GM10266 (cell line): Measurements from ENCODE around the gene FBXL2.
"Not testable (repeated sequence)": the region's sequence is repeated elsewhere in the genome, so short reads cannot be mapped to it uniquely, and the experiment has no call there.

Source experiments
- DNase-seq: peaks from one replicate; pipeline ENCODE4 v3.0.0; 2012; ENCODE audit errors: extremely low spot score
- CTCF ChIP-seq: IDR thresholded peaks from 2 replicates; pipeline ENCODE4 v1.5.1; 2012; ENCODE audit warnings: mild to moderate bottlenecking, low read depth; ENCODE audit not compliant: control insufficient read depth, insufficient read depth; ENCODE audit errors: missing control alignments

Gene FBXL2

GRCh38 chr3:33426630-33427317, 149.5 kb downstream of the FBXL2 start:
- DNase-seq, result no peak
- TF ChIP-seq CTCF, result no peak

- no peak for TF ChIP-seq CTCF
- DNase-seq, result no peak
Measured at GRCh38 chr3:33428734-33429133, 151.5 kb downstream of the FBXL2 start.

GRCh38 chr3:33429306-33429705, 152.1 kb downstream of the FBXL2 start:
- not testable (repeated sequence) for DNase-seq

GRCh38 chr3:33430061-33430460, 152.8 kb downstream of the FBXL2 start:
- TF ChIP-seq CTCF, result no peak
- DNase-seq, result no peak

- no peak for TF ChIP-seq CTCF
- DNase-seq, result no peak
Measured at GRCh38 chr3:33430571-33430970, 153.3 kb downstream of the FBXL2 start.

- DNase-seq, result no peak
- no peak for TF ChIP-seq CTCF
Measured at GRCh38 chr3:33433843-33434242, 156.6 kb downstream of the FBXL2 start.
